NCI-H2107 treated with DMSO at 0.1 percent for 48 hours (cell line): ENCODE results near the gene S100A5.
"Not testable (repeated sequence)": the region's sequence is repeated elsewhere in the genome, so short reads cannot be mapped to it uniquely, and the experiment has no call there.

ENCODE experiments used
- DNase-seq: peaks from one replicate; lab custom pipeline; 2025; ENCODE audit not compliant: unreplicated experiment; lab: John Stamatoyannopoulos, UW

Gene S100A5

GRCh38 chr1:153535242-153536011 is 5.3 kb downstream of the S100A5 start, which contains the start of gene S100A6:
Gene S100A6, minus strand, starts transcription at chr1:153535991. Its CDS starts 652 bp downstream, at chr1:153535339.
- DNase-seq, result no peak

- no peak for DNase-seq
Observed at GRCh38 chr1:153534925-153535241, 5.9 kb downstream of the S100A5 start.

- no peak for DNase-seq
Observed at GRCh38 chr1:153534226-153534924, 6.4 kb downstream of the S100A5 start.

- DNase-seq, result peak; percentile 68
Observed at GRCh38 chr1:153533689-153534201, 7.0 kb downstream of the S100A5 start.

- DNase-seq, result peak; percentile 90
Observed at GRCh38 chr1:153532769-153533599, 7.8 kb downstream of the S100A5 start.

- no peak for DNase-seq
Observed at GRCh38 chr1:153532181-153532580, 8.6 kb downstream of the S100A5 start.

GRCh38 chr1:153531638-153532037 is 9.1 kb downstream of the S100A5 start:
- no peak for DNase-seq

GRCh38 chr1:153527683-153528040 is 13.1 kb downstream of the S100A5 start:
- no peak for DNase-seq

GRCh38 chr1:153527023-153527682 is 13.6 kb downstream of the S100A5 start:
- DNase-seq, result no peak

GRCh38 chr1:153526132-153526543 is 14.6 kb downstream of the S100A5 start:
- peak; percentile 20 for DNase-seq

GRCh38 chr1:153525088-153525728 is 15.5 kb downstream of the S100A5 start:
- no peak for DNase-seq

GRCh38 chr1:153522353-153523048 is 18.2 kb downstream of the S100A5 start:
- DNase-seq, result not testable (repeated sequence)

- DNase-seq, result not testable (repeated sequence)
Observed at GRCh38 chr1:153521808-153522207, 18.9 kb downstream of the S100A5 start.

- no peak for DNase-seq
Observed at GRCh38 chr1:153520818-153521476, 19.8 kb downstream of the S100A5 start.

- not testable (repeated sequence) for DNase-seq
Observed at GRCh38 chr1:153520137-153520691, 20.5 kb downstream of the S100A5 start.

- no peak for DNase-seq
Observed at GRCh38 chr1:153519242-153519641, 21.5 kb downstream of the S100A5 start.

GRCh38 chr1:153515504-153516394 is 25.0 kb downstream of the S100A5 start:
- peak; percentile 42 for DNase-seq

- DNase-seq, result no peak
Observed at GRCh38 chr1:153513666-153514065, 27.1 kb downstream of the S100A5 start.
